HCT116 (cell line): ENCODE measurements around the gene DNAJC1.

ENCODE experiments used
- CTCF ChIP-seq, 3 experiments: fragments of 200-600 bp in 1 of 3; sonication (generic) in 1 of 3; IDR thresholded peaks in 2 of 3; conservative IDR thresholded peaks in 1 of 3; 2 replicates each; pipeline ENCODE4 v1.5.1; 2012 to 2017; ENCODE audit warnings: low read depth in 2 of 3, low read length in 2 of 3, antibody characterized with exemption in 1 of 3, borderline replicate concordance in 1 of 3, control low read depth in 1 of 3, mild to moderate bottlenecking in 1 of 3, mixed read lengths in 1 of 3, mixed run types in 1 of 3, moderate library complexity in 1 of 3; ENCODE audit not compliant: insufficient read depth in 1 of 3
- EZH2 ChIP-seq: fragments of 200-600 bp; sonication (generic); IDR thresholded peaks from 2 replicates; pipeline ENCODE4 v1.6.1; 2017; ENCODE audit warnings: antibody characterized with exemption, mixed run types
- POLR2A ChIP-seq: IDR thresholded peaks from 2 replicates; pipeline ENCODE4 v1.7.0; 2011; ENCODE audit warnings: borderline replicate concordance; ENCODE audit not compliant: insufficient read depth, insufficient read length; ENCODE audit errors: extremely low read depth
- POLR2AphosphoS5 ChIP-seq: IDR thresholded peaks from 2 replicates; pipeline ENCODE4 v1.6.1; 2011; ENCODE audit warnings: mild to moderate bottlenecking, low read depth, low read length, moderate library complexity
- REST ChIP-seq: IDR thresholded peaks from 2 replicates; pipeline ENCODE4 v1.6.1; 2012; ENCODE audit warnings: low read depth
- SRF ChIP-seq: IDR thresholded peaks from 2 replicates; pipeline ENCODE4 v1.6.1; 2012; ENCODE audit warnings: low read depth
- TCF7L2 ChIP-seq: IDR thresholded peaks from 2 replicates; pipeline ENCODE4 v1.7.0; 2011; ENCODE audit warnings: borderline replicate concordance, inconsistent platforms; ENCODE audit not compliant: insufficient read depth, insufficient read length; ENCODE audit errors: extremely low read depth
- YY1 ChIP-seq: IDR thresholded peaks from 2 replicates; pipeline ENCODE4 v1.6.1; 2011; ENCODE audit warnings: low read length, low read depth, moderate library complexity, mild to moderate bottlenecking; ENCODE audit not compliant: insufficient replicate concordance; ENCODE audit errors: extremely low read depth

GRCh38 chr10:21756707-21757106, 246.8 kb downstream of the DNAJC1 start:
- TF ChIP-seq TCF7L2 (no peak), CTCF (IDR thresholded peaks at IDR 0.05 in 2 of 3, conservative IDR thresholded peaks at IDR 0.05 in 1 of 3; ENCODE audit: borderline replicate concordance in 1 of 3, insufficient read depth in 1 of 3, low read depth in 2 of 3, low read length in 2 of 3) (no peak), POLR2A (no peak), EZH2 (no peak), REST (no peak), YY1 (no peak), POLR2AphosphoS5 (no peak), SRF (no peak)
